GM12873 (cell line): ENCODE results near the gene C1QB.

Source experiments
- CTCF ChIP-seq: IDR thresholded peaks from 2 replicates; pipeline ENCODE4 v1.5.1; 2012; ENCODE audit warnings: low read depth, mild to moderate bottlenecking, moderate library complexity, low read length, control low read depth; ENCODE audit not compliant: insufficient read depth; ENCODE audit errors: missing control alignments

C1QB gene

DNA sequence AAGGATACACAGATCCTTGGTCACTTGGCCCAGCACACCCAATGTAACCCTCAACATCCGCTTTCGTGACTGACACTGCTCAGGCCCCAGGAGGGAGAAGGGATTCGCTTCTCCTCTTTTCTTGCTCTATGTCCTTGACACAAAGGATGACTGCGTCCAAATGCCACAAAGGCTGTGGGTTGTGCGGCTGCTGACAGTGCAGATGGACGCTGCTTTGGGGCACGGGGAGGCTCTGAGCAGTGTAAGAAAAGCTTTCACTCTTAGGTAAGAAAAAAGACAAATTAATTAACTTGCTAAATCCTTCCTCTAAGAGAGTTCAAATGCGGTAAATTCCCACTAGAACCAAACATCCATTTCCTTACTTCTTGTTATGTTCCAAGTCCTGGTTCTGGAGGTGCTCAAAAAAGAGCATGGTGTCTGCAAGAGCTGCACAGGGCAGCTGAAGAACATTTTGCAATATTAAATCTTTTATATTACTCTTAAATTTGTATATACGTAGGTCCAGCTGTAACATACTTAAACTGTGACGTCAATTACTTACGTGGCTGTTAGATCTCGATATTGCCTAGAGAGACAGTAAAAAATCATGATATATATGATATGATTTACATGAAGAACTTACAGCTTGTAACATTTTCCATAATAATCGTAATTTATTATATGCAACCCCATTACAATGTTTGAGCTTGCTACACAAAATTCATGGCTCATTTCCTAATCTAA is 38.2 kb downstream of the C1QB start:
- no peak for TF ChIP-seq CTCF

GRCh38 chr1:22694172-22694571 is 41.1 kb downstream of the C1QB start:
- no peak for TF ChIP-seq CTCF

GRCh38 chr1:22696610-22697009 is 43.6 kb downstream of the C1QB start:
- no peak for TF ChIP-seq CTCF

DNA sequence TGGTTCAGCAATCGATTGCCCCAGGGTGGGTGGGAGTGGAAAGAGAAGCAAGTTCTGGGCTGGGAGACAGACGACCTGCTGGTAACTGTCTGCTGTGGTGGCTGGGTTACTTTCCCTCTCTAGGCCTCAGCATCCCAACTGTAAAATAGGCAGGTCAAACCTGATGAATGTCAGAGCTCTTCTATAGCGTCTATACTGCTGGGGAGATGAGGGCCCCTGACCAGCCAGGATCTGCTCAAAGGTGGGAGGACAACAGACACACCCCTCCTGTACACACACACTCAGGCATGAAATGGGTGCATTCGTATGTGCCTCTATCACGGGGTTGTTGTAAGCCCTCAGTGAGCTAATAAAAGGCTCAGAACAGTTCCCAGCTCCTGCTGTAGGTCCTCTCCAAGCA is 44.9 kb downstream of the C1QB start:
- TF ChIP-seq CTCF, result no peak

DNA sequence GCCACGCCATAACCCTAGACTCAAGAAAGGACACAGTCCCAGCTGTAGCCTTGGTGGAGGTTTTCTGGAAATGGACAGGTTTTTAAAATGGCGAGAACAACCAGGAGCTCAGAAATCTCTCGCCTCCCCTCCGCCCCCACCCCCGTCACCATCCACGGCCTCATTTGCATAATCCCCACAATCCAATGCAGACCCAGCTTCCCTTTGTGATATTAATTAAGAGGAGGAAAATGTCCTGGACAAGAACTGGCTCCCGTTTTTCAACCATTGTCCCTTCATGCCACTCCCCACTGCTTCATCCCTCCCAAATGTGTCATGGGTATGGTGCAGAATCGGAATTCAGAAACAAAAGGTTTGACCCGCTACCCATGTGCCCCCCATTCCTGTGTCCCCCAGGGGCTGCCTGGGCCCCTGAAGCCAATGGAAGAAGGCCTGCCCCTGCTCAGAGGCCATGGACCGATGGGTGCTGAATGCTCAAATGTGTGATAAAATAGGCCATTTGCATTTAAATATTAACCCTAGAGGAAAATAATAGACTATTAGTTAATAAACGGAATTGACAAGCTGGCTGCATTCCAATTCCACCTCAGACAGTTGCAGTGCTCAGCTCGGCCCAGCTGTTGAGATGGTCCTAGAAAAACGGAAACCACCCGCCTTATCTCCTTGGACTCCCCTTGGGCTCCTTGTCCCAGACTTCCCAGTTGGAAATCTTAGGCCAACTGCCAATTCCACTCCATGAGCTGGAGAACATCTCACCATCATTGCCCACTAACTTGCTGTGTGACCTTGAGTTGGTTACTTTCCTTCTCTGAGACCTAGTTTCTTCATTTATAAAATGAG is 46.9 kb downstream of the C1QB start:
- TF ChIP-seq CTCF, result no peak

DNA sequence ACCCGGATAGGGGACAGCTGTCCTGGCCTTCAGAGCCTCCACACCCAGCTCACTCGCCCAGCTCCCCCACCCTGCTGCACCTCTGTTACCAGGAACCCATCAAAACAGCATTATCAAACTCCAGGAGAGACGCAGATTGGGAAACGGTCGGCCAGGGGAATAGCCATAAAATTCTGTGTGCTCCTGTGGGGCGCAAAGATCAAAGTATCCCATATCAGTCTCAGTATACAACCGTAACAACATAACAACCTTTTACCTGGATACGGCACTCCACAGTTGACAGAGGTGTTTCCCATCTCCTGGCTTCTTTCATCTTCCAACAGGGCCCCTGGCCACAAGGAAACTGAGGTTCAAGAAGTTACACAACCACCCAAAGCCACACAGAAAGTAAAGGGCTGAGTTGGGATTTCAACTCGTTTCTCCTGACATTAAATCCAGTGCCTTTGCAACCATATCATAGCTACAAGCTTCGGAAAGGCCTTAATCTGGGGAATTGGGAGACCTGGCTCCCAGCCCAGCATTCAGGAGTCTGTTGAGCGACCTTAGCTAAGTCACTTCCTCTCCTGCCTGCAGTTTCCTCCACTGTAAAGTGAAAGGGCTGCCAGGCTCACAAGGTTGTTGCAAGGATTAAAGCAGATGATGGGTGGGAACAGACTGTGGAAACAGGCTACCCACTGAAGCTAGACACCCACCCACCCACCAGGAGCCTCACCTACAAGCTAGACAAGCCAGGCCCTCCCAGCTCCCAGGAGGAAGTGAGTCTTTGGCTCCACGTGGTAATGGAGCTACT is 49.5 kb downstream of the C1QB start:
- TF ChIP-seq CTCF, result no peak
